HG03097 (cell line): ENCODE results near the gene SLC25A51.

Experiments
- ATAC-seq: cut with Tn5 transposase; IDR thresholded peaks from one replicate; pipeline ENCODE4 v1.9.1; 2021; ENCODE audit not compliant: unreplicated experiment, low FRiP score

SLC25A51 gene

GRCh38 chr9:37903647-37904444 lies at the start of gene SLC25A51:
Gene SLC25A51, minus strand, starts transcription at chr9:37904127. Its CDS starts 15,577 bp downstream, at chr9:37888550.
- ATAC-seq = peak; percentile 80

- ATAC-seq = no peak
Measured at GRCh38 chr9:37953206-37953774, 49.4 kb upstream of the SLC25A51 start.

GRCh38 chr9:37952731-37953130 lies 48.8 kb upstream of the SLC25A51 start:
- ATAC-seq = no peak

GRCh38 chr9:37951671-37952449 lies 47.9 kb upstream of the SLC25A51 start:
- ATAC-seq = no peak

GRCh38 chr9:37950561-37950960 lies 46.6 kb upstream of the SLC25A51 start:
- no peak for ATAC-seq

- no peak for ATAC-seq
Measured at GRCh38 chr9:37949576-37949975, 45.6 kb upstream of the SLC25A51 start.

- ATAC-seq = no peak
Measured at GRCh38 chr9:37948417-37948980, 44.6 kb upstream of the SLC25A51 start.

- no peak for ATAC-seq
Measured at GRCh38 chr9:37947977-37948376, 44.0 kb upstream of the SLC25A51 start.

GRCh38 chr9:37947471-37947870 lies 43.5 kb upstream of the SLC25A51 start:
- ATAC-seq = no peak

- no peak for ATAC-seq
Measured at GRCh38 chr9:37946971-37947370, 43.0 kb upstream of the SLC25A51 start.

- no peak for ATAC-seq
Measured at GRCh38 chr9:37946041-37946440, 42.1 kb upstream of the SLC25A51 start.

GRCh38 chr9:37944671-37945481 lies 40.9 kb upstream of the SLC25A51 start:
- no peak for ATAC-seq

GRCh38 chr9:37944266-37944650 lies 40.3 kb upstream of the SLC25A51 start:
- no peak for ATAC-seq

GRCh38 chr9:37943345-37944265 lies 39.7 kb upstream of the SLC25A51 start:
- no peak for ATAC-seq

GRCh38 chr9:37942621-37943344 lies 38.9 kb upstream of the SLC25A51 start:
- ATAC-seq = no peak

- ATAC-seq = no peak
Measured at GRCh38 chr9:37941253-37941652, 37.3 kb upstream of the SLC25A51 start.

GRCh38 chr9:37939575-37940095 lies 35.7 kb upstream of the SLC25A51 start:
- no peak for ATAC-seq

- no peak for ATAC-seq
Measured at GRCh38 chr9:37938121-37938891, 34.4 kb upstream of the SLC25A51 start.
